MCF 10A (cell line): ENCODE results near the gene SLC4A8. TPM values are rescaled to one million over a fixed set of nuclear protein-coding genes. Genes with fewer than 3 reads are reported as not detected.
"Not testable (repeated sequence)": the region's sequence is repeated elsewhere in the genome, so short reads cannot be mapped to it uniquely, and the experiment has no call there.

Source experiments
- BruUV-seq: library from RNA; stranded (reverse); fragments of 400-500 nt; replicated peaks from 2 replicates; lab custom pipeline; 2021; lab: Mats Ljungman, UMichigan
- CTCF ChIA-PET: fragments of 300-600 bp; sonication (Branson Sonifier 250); formaldehyde crosslinking; extraction: SDS; loops from one replicate; lab custom pipeline; 2021; ENCODE audit warnings: antibody characterized with exemption, inconsistent platforms; lab: Yijun Ruan, JAX
- POLR2A ChIA-PET: fragments of 300-600, 350-650 bp; sonication (Branson Sonifier 250); formaldehyde crosslinking; extraction: SDS; loops from one replicate; lab custom pipeline; 2020; ENCODE audit warnings: antibody characterized with exemption, inconsistent platforms; lab: Yijun Ruan, JAX
- DNase-seq: peaks from one replicate; pipeline ENCODE4 v3.0.0-alpha.2; 2018; ENCODE audit not compliant: unreplicated experiment
- H3K27ac Mint-ChIP-seq: one replicate; pipeline ENCODE4 v1.8.0; 2022; ENCODE audit warnings: mild to moderate bottlenecking, low read depth, mixed read lengths; ENCODE audit not compliant: unreplicated experiment
- H3K27me3 Mint-ChIP-seq: one replicate; pipeline ENCODE4 v1.8.0; 2022; ENCODE audit warnings: mixed read lengths; ENCODE audit not compliant: insufficient read depth, unreplicated experiment
- H3K36me3 Mint-ChIP-seq: one replicate; pipeline ENCODE4 v1.8.0; 2022; ENCODE audit warnings: mild to moderate bottlenecking, moderate library complexity, mixed read lengths; ENCODE audit not compliant: insufficient read depth, unreplicated experiment
- H3K4me1 Mint-ChIP-seq: one replicate; pipeline ENCODE4 v1.8.0; 2022; ENCODE audit warnings: mixed read lengths; ENCODE audit not compliant: insufficient read depth, unreplicated experiment
- H3K4me3 Mint-ChIP-seq: one replicate; pipeline ENCODE4 v1.8.0; 2022; ENCODE audit warnings: mild to moderate bottlenecking, moderate library complexity, mixed read lengths; ENCODE audit not compliant: unreplicated experiment
- H3K9me3 Mint-ChIP-seq: one replicate; pipeline ENCODE4 v1.8.0; 2022; ENCODE audit warnings: mixed read lengths; ENCODE audit not compliant: unreplicated experiment
- CTCF ChIP-seq: fragments of 200-600 bp; IDR thresholded peaks from one replicate; pipeline ENCODE4 v1.8.0; 2022; ENCODE audit warnings: antibody characterized with exemption, mild to moderate bottlenecking; ENCODE audit not compliant: unreplicated experiment
- intact Hi-C: fragments of 100-400 bp; cut with micrococcal nuclease; formaldehyde crosslinking; loops from 2 replicates; pipeline ENCODE4 v1.14.1; 2022
- total RNA-seq: library from RNA; stranded (reverse); gene quantifications from 2 replicates; pipeline ENCODE4 v1.2.3, GENCODE V29; 2022

The SLC4A8 gene
- total RNA-seq, 1 experiment from 2014 or later: 1.1 TPM

GRCh38 chr12:51448618-51449256 lies 24.1 kb downstream of the SLC4A8 start:
- DNase-seq: no peak
- intact Hi-C loops: no loop called here
- Mint-ChIP-seq H3K27me3 (no peaks in the 10 kb centered on the region), H3K4me1 (peaks cover 17% of the 10 kb centered on the region), H3K9me3 (peaks cover 7% of the 10 kb centered on the region), H3K36me3 (no peaks in the 10 kb centered on the region), H3K4me3 (no peak overlapping the region), H3K27ac (peak overlapping the region; percentile 53)
- TF ChIP-seq CTCF: no peak
- BruUV-seq: no TSS peak
- CTCF ChIA-PET: interaction anchor here (1.0 kb wide), 2 partner anchors 51 to 375 kb away, joined by 3 read pairs; no protein-coding TSS in a partner anchor
- POLR2A ChIA-PET: interaction anchor here (0.5 to 0.6 kb wide), 2 partner anchors 15 to 290 kb away, joined by 3 read pairs; no protein-coding TSS in a partner anchor

- H3K4me1 Mint-ChIP-seq: peaks cover 17% of the 10 kb centered on the region
- H3K4me3 Mint-ChIP-seq: no peak overlapping the region
- POLR2A ChIA-PET: interaction anchor here (0.6 kb wide), 2 partner anchors 41 to 148 kb away, joined by 3 read pairs; no protein-coding TSS in a partner anchor
- no peaks in the 10 kb centered on the region for H3K36me3 Mint-ChIP-seq
- H3K27me3 Mint-ChIP-seq: no peaks in the 10 kb centered on the region
- peaks cover 7% of the 10 kb centered on the region for H3K9me3 Mint-ChIP-seq
- TF ChIP-seq CTCF: no peak
- no peak overlapping the region for H3K27ac Mint-ChIP-seq
- CTCF ChIA-PET: interaction anchor here (0.6 to 1.1 kb wide), 2 partner anchors 28 to 53 kb away, joined by 3 to 5 read pairs; no protein-coding TSS in a partner anchor
- DNase-seq: peak; percentile 45
- BruUV-seq: no TSS peak
- intact Hi-C loops: no loop called here
Measured at GRCh38 chr12:51449580-51450246, 25.1 kb downstream of the SLC4A8 start.

- TF ChIP-seq CTCF: no peak
- Mint-ChIP-seq H3K36me3 (no peaks in the 10 kb centered on the region), H3K4me3 (no peak overlapping the region), H3K27me3 (no peaks in the 10 kb centered on the region), H3K27ac (no peak overlapping the region), H3K9me3 (peaks cover 7% of the 10 kb centered on the region), H3K4me1 (peaks cover 17% of the 10 kb centered on the region)
- CTCF ChIA-PET: interaction anchor here (1.1 kb wide), 1 partner anchor 28 kb away, joined by 5 read pairs; no protein-coding TSS in a partner anchor
- intact Hi-C loops: no loop called here
- DNase-seq: no peak
- POLR2A ChIA-PET: interaction anchor here (0.6 kb wide), 1 partner anchor 148 kb away, joined by 3 read pairs; no protein-coding TSS in a partner anchor
- BruUV-seq: no TSS peak
Measured at GRCh38 chr12:51450333-51450732, 25.7 kb downstream of the SLC4A8 start.

- no peaks in the 10 kb centered on the region for H3K27me3 Mint-ChIP-seq
- H3K4me3 Mint-ChIP-seq: no peak overlapping the region
Measured at GRCh38 chr12:51450806-51451205, 26.2 kb downstream of the SLC4A8 start.

GRCh38 chr12:51454016-51454415 lies 29.4 kb downstream of the SLC4A8 start:
- H3K4me1 Mint-ChIP-seq, POLR2A ChIA-PET, H3K27ac Mint-ChIP-seq, BruUV-seq, H3K36me3 Mint-ChIP-seq, H3K9me3 Mint-ChIP-seq, H3K4me3 Mint-ChIP-seq, CTCF ChIA-PET, DNase-seq, H3K27me3 Mint-ChIP-seq, intact Hi-C loops: not testable (repeated sequence)

More at GRCh38 chr12:51450806-51451205, 26.2 kb downstream of the SLC4A8 start:
- Mint-ChIP-seq H3K36me3 (no peaks in the 10 kb centered on the region), H3K9me3 (peaks cover 7% of the 10 kb centered on the region), H3K27ac (no peak overlapping the region), H3K4me1 (peaks cover 17% of the 10 kb centered on the region)
- TF ChIP-seq CTCF: no peak
- BruUV-seq: no TSS peak
- CTCF ChIA-PET: no interaction called here
- POLR2A ChIA-PET: no interaction called here
- intact Hi-C loops: no loop called here
- DNase-seq: no peak

- BruUV-seq, H3K36me3 Mint-ChIP-seq, intact Hi-C loops, DNase-seq, H3K27me3 Mint-ChIP-seq, POLR2A ChIA-PET, H3K4me1 Mint-ChIP-seq, H3K27ac Mint-ChIP-seq, H3K9me3 Mint-ChIP-seq, CTCF ChIA-PET, H3K4me3 Mint-ChIP-seq: not testable (repeated sequence)
Measured at GRCh38 chr12:51455050-51455449, 30.4 kb downstream of the SLC4A8 start.
